ENCODE measurements around the gene PRG3. TPM values are rescaled to one million over a fixed set of nuclear protein-coding genes. Genes with fewer than 3 reads are reported as not detected.
A peak's percentile ranks its signal among the peaks of the same experiment; 100 is the strongest.

Gene PRG3
- total and polyA plus RNA-seq, 2 of the 13 experiments (the other 11 are each of a cell fraction or from before 2014, with no cell fraction given) = not detected

DNA sequence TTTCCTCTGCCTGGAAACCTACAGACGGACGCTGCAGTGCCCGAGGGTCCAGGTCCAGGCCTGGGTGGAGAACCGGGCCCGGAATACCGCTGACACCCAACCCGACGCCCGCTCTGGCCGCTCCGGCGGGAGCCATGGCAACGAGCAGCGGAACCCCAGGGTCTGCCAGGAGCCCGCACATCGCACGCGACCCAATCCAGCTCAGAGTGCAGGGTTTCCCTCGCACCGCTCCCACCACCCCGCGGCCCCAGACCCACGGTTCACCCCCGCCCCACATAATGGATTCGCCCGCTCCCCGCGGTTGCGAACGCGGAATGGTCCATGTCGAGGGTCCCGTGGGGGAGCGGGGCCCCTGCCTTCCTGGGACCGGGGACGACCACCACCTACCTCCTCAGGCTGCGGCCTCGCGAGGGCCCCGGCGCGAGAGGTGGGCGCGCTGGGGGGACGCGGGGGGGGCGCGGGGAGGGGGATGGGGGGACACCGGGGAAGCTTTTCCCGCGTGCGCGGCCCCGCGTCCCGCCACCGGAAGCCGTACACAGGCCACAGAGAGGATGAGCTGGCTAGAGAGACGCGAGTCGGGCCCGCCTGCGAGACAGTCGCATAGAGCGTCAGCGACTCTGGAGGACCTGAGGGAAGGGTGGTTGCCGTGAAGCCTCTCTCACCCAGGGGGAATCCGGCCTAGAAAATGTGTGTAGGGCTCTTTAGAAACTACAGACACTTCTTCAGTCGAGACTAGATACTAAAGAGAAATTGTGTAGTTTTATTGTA, 45.4 kb downstream of the PRG3 start, which contains the start of gene SSRP1 (continued):
- TF ChIP-seq ZNF619 (CRISPR knock-in tag; IDR thresholded peaks at IDR 0.05) (no peak), CCDC6 (CRISPR knock-in tag; IDR thresholded peaks at IDR 0.05) (no peak), ZNF784 (CRISPR knock-in tag; IDR thresholded peaks at IDR 0.05; ENCODE audit: borderline replicate concordance) (0 out of 2 replicates have a peak, but pooled peaks have one; percentile 81), SRSF1 (optimal IDR thresholded peaks at IDR 0.05; ENCODE audit: low read depth, low read length) (no peak), STAG1 (CRISPR knock-in tag; IDR thresholded peaks at IDR 0.05) (no peak), JUN (CRISPR knock-in tag; IDR thresholded peaks at IDR 0.05) (no peak), GMEB2 (CRISPR knock-in tag; IDR thresholded peaks at IDR 0.05; ENCODE audit: low read depth) (no peak), ZBTB39 (CRISPR knock-in tag; IDR thresholded peaks at IDR 0.05) (no peak), RBM39 (IDR thresholded peaks at IDR 0.05; ENCODE audit: low read depth, low read length, poor library complexity, severe bottlenecking) (no peak), ZNF652 (CRISPR knock-in tag; IDR thresholded peaks at IDR 0.05; ENCODE audit: borderline replicate concordance, low read depth) (no peak), NCOA1 (CRISPR knock-in tag; IDR thresholded peaks at IDR 0.05) (peak; percentile 51; the same call in 1 of the 2 replicates), ZNF333 (CRISPR knock-in tag; IDR thresholded peaks at IDR 0.05; ENCODE audit: borderline replicate concordance) (no peak; the same call in 1 of the 2 replicates), PHF20 (CRISPR knock-in tag; IDR thresholded peaks at IDR 0.05) (peak; percentile 87)
- TF ChIP-seq, protein P1, sequence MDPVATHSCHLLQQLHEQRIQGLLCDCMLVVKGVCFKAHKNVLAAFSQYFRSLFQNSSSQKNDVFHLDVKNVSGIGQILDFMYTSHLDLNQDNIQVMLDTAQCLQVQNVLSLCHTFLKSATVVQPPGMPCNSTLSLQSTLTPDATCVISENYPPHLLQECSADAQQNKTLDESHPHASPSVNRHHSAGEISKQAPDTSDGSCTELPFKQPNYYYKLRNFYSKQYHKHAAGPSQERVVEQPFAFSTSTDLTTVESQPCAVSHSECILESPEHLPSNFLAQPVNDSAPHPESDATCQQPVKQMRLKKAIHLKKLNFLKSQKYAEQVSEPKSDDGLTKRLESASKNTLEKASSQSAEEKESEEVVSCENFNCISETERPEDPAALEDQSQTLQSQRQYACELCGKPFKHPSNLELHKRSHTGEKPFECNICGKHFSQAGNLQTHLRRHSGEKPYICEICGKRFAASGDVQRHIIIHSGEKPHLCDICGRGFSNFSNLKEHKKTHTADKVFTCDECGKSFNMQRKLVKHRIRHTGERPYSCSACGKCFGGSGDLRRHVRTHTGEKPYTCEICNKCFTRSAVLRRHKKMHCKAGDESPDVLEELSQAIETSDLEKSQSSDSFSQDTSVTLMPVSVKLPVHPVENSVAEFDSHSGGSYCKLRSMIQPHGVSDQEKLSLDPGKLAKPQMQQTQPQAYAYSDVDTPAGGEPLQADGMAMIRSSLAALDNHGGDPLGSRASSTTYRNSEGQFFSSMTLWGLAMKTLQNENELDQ (CRISPR knock-in tag; IDR thresholded peaks at IDR 0.05; ENCODE audit: borderline replicate concordance) = no peak
- TF ChIP-seq, protein P2, sequence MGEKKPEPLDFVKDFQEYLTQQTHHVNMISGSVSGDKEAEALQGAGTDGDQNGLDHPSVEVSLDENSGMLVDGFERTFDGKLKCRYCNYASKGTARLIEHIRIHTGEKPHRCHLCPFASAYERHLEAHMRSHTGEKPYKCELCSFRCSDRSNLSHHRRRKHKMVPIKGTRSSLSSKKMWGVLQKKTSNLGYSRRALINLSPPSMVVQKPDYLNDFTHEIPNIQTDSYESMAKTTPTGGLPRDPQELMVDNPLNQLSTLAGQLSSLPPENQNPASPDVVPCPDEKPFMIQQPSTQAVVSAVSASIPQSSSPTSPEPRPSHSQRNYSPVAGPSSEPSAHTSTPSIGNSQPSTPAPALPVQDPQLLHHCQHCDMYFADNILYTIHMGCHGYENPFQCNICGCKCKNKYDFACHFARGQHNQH (CRISPR knock-in tag; IDR thresholded peaks at IDR 0.05) = peak; percentile 99
- TF ChIP-seq, protein P3, sequence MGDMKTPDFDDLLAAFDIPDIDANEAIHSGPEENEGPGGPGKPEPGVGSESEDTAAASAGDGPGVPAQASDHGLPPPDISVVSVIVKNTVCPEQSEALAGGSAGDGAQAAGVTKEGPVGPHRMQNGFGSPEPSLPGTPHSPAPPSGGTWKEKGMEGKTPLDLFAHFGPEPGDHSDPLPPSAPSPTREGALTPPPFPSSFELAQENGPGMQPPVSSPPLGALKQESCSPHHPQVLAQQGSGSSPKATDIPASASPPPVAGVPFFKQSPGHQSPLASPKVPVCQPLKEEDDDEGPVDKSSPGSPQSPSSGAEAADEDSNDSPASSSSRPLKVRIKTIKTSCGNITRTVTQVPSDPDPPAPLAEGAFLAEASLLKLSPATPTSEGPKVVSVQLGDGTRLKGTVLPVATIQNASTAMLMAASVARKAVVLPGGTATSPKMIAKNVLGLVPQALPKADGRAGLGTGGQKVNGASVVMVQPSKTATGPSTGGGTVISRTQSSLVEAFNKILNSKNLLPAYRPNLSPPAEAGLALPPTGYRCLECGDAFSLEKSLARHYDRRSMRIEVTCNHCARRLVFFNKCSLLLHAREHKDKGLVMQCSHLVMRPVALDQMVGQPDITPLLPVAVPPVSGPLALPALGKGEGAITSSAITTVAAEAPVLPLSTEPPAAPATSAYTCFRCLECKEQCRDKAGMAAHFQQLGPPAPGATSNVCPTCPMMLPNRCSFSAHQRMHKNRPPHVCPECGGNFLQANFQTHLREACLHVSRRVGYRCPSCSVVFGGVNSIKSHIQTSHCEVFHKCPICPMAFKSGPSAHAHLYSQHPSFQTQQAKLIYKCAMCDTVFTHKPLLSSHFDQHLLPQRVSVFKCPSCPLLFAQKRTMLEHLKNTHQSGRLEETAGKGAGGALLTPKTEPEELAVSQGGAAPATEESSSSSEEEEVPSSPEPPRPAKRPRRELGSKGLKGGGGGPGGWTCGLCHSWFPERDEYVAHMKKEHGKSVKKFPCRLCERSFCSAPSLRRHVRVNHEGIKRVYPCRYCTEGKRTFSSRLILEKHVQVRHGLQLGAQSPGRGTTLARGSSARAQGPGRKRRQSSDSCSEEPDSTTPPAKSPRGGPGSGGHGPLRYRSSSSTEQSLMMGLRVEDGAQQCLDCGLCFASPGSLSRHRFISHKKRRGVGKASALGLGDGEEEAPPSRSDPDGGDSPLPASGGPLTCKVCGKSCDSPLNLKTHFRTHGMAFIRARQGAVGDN (CRISPR knock-in tag; IDR thresholded peaks at IDR 0.05) = peak; percentile 68

Data from HepG2 (cell line).